WERI-Rb-1 (cell line): ENCODE measurements around the gene PLTP.

Experiments
- DNase-seq: peaks from one replicate; pipeline ENCODE4 v3.0.0-alpha.2; 2020
- H3K27ac ChIP-seq: fragments of 250-450 bp; sonication (Bioruptor Pico); 2 replicates; pipeline ENCODE4 v1.5.1; 2020; ENCODE audit warnings: mild to moderate bottlenecking, moderate library complexity
- H3K27me3 ChIP-seq: fragments of 250-450 bp; sonication (Bioruptor Pico); 2 replicates; pipeline ENCODE4 v1.5.1; 2021; ENCODE audit warnings: mild to moderate bottlenecking, low read depth, moderate library complexity; ENCODE audit not compliant: insufficient read depth, severe bottlenecking
- H3K36me3 ChIP-seq: fragments of 250-450 bp; sonication (Bioruptor Pico); 2 replicates; pipeline ENCODE4 v1.5.1; 2020; ENCODE audit warnings: mild to moderate bottlenecking, moderate library complexity
- H3K4me3 ChIP-seq: 2 replicates; pipeline ENCODE4 v1.5.1; 2011; ENCODE audit warnings: low read depth, mild to moderate bottlenecking, control low read depth, low read length
- H3K9me3 ChIP-seq: fragments of 250-450 bp; sonication (Bioruptor Pico); 2 replicates; pipeline ENCODE4 v1.5.1; 2021; ENCODE audit warnings: mild to moderate bottlenecking, moderate library complexity; ENCODE audit not compliant: severe bottlenecking
- TF ChIP-seq, protein P1 (sequence below): IDR thresholded peaks from 2 replicates; pipeline ENCODE4 v1.5.1; 2011; ENCODE audit warnings: low read depth, mild to moderate bottlenecking, control low read depth, inconsistent platforms, low read length

Gene PLTP

DNA sequence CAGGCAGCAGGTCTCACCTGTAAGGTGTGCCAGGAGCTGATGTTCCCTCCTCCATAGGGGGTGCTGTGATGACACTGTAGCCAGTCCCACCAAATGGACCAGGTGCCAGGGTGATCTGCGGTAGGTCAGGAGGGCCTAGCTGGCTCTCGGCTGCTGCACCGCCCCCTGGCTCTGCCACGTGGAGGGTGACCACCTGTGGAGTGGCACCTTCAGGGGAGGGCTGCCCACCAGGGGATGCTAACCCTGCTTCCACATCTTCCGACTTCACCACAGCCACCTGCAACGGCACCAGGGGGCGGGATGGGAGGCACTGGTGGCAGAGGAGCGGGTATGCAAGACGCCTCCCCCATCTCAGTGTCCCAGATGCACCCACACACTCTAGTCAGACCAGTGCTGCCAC lies 41.7 kb upstream of the PLTP start:
- peaks cover 58% of the 10 kb centered on the region for H3K36me3 ChIP-seq

DNA sequence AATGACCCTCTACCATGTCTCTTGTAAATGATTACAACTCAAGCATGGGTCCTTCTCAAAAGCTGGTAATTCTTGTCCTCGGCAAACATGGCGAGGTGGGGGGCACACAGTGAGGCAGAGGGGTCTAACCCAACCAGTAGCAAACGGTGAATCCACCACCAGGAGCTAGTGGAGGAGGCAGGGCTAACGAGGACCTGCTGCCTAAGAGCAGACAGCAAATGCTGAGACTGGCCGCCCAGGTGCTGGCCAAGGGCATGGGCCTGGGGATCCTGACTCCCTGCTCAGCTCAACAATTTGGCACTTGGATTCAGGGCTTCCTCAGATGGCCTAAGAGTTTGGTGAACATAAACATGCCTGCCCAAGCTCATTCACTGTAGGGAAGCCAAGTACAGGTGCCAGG lies 40.9 kb upstream of the PLTP start:
- H3K36me3 ChIP-seq = peaks cover 60% of the 10 kb centered on the region
- no peak overlapping the region for H3K27ac ChIP-seq
- TF ChIP-seq, protein P1, sequence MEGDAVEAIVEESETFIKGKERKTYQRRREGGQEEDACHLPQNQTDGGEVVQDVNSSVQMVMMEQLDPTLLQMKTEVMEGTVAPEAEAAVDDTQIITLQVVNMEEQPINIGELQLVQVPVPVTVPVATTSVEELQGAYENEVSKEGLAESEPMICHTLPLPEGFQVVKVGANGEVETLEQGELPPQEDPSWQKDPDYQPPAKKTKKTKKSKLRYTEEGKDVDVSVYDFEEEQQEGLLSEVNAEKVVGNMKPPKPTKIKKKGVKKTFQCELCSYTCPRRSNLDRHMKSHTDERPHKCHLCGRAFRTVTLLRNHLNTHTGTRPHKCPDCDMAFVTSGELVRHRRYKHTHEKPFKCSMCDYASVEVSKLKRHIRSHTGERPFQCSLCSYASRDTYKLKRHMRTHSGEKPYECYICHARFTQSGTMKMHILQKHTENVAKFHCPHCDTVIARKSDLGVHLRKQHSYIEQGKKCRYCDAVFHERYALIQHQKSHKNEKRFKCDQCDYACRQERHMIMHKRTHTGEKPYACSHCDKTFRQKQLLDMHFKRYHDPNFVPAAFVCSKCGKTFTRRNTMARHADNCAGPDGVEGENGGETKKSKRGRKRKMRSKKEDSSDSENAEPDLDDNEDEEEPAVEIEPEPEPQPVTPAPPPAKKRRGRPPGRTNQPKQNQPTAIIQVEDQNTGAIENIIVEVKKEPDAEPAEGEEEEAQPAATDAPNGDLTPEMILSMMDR = no peak
- no peaks in the 10 kb centered on the region for H3K27me3 ChIP-seq
- no peak for DNase-seq
- H3K9me3 ChIP-seq = no peaks in the 10 kb centered on the region
- H3K4me3 ChIP-seq = no peak overlapping the region

More for the DNA sequence above, 41.7 kb upstream of the PLTP start:
- no peak overlapping the region for H3K4me3 ChIP-seq
- TF ChIP-seq, protein P1 = no peak
- H3K27ac ChIP-seq = no peak overlapping the region
- H3K27me3 ChIP-seq = no peaks in the 10 kb centered on the region
- DNase-seq = no peak
- H3K9me3 ChIP-seq = no peaks in the 10 kb centered on the region

DNA sequence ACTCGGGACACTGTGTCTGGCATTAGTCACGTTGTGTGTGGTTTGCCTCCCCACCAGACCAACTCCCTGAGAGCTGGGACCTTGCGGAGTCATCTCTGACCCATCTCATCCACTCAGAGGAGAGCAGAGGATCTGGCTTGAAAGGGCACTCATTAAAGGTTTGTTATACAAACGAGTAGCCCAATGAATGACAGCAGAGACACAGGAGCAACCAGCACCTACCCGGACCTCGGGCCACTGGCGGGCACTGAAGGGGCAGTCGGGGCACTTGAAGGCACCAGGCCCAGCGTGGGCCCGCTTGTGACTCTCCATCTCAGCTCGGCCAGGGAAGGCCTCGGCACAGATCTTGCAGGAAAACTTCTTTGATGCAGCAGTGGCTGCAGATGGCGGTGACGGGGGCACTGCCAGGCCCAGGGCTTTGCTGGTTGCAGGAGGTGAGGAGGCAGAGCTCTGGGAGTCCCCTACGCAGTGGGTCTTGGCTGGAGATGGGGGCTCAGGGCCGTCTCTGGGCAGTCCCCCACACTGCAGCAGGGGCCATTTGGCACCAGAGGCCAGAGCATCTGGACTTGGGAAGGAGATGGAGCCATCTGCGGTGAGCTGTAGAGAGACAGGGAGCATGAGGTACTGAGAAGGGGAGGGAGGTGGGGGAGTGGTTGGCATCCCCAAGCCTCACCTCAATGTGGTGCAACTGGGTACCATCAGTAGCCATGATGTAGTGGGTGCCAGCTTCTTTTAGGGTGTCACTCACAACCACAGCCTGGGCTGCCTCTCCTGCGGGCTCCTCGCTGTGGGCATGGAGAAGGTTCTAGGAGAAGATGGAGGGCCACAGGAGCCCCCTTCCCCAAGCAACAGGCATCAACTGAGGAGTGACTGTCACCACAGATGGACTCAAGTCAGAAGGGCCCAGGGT lies 40.2 kb upstream of the PLTP start:
- peaks cover 64% of the 10 kb centered on the region for H3K36me3 ChIP-seq
- no peak for DNase-seq

DNA sequence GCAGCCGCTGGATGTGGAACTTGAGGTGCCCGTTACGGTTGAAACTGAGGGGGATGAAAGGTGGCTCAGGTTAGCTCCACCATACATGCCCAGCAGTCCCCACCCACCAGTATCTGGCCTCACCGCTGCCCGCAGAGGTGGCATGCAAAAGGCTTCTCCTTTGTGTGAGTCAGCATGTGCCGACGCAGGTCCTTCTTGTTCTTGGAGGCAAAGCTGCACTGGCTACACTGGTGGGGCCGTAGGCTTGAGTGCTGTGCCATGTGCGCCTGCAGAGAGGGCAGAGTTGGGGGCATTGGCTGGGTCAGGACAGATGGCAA lies 38.3 kb upstream of the PLTP start:
- Histone ChIP-seq H3K27me3 (no peaks in the 10 kb centered on the region), H3K36me3 (peaks cover 81% of the 10 kb centered on the region), H3K9me3 (no peaks in the 10 kb centered on the region), H3K4me3 (no peak overlapping the region), H3K27ac (peak overlapping the region; percentile 81)
- TF ChIP-seq, protein P1 = no peak
- no peak for DNase-seq

More for the DNA sequence above, 40.2 kb upstream of the PLTP start:
- no peak overlapping the region for H3K27ac ChIP-seq
- H3K27me3 ChIP-seq = no peaks in the 10 kb centered on the region
- TF ChIP-seq, protein P1 = no peak
- H3K4me3 ChIP-seq = no peak overlapping the region
- no peaks in the 10 kb centered on the region for H3K9me3 ChIP-seq

DNA sequence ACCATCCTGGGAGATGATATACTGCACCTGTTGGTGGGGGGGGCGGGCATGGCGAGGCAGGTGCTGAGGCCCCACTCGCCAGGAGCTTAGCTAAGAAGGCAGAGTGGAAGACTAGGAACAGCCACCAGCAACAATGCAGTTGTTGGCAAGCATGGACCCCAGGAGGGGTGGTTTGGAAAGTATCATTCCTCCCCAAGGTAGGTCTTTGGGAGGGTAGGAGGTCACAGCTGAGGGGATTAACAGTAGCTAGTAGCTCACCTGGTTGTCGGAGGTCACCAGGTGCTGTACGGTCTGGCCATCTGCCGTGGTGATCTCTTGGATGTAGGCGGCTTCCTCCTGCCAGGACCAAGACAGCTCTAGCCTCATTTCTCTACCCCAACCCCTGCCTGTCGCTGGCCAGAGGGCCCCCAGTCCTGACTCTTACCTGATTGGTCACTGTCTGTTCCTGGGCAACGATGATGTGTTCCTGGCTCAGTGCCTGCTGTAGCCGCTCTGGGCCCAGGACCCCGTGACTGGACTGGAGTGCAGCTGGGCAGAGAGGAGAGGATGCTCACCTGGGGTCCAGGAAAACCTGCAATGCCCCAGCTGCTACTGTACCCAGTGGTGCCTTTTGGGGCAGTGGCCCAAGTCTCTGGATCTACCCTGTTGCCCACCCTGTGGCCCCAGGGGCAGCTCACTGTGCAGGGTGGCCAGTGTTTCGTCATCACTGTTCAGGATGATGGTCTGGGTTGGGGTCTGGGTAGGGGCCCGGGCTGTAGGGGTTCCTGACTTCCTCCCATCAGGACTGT lies 37.8 kb upstream of the PLTP start:
- H3K27ac ChIP-seq = peak overlapping the region; percentile 81
- H3K4me3 ChIP-seq = no peak overlapping the region
- no peaks in the 10 kb centered on the region for H3K9me3 ChIP-seq
- no peaks in the 10 kb centered on the region for H3K27me3 ChIP-seq
- TF ChIP-seq, protein P1 = no peak
- H3K36me3 ChIP-seq = peaks cover 86% of the 10 kb centered on the region
- peak; percentile 73 for DNase-seq
